ENCODE data around the gene RNF222.

- TF ChIP-seq CTCF (IDR thresholded peaks at IDR 0.05) (no peak), POLR2A (IDR thresholded peaks at IDR 0.05) (no peak)
Measured at GRCh38 chr17:8360751-8361150, 36.9 kb downstream of the RNF222 start.

Data from transverse colon (tissue), 3 donors.